ENCODE data around the gene RSPH9.

The RSPH9 gene

GRCh38 chr6:43669050-43669921 is 24.4 kb downstream of the RSPH9 start:
- peak overlapping the region; percentile 42 to 59 for H3K27ac ChIP-seq
- DNase-seq (ENCODE audit: low spot score) = peak; percentile 83
- no peak overlapping the region for H3K4me3 ChIP-seq
- TF ChIP-seq CTCF (IDR thresholded peaks at IDR 0.05) = no peak

GRCh38 chr6:43669922-43670622 is 25.2 kb downstream of the RSPH9 start:
- DNase-seq (ENCODE audit: low spot score) = no peak
- no peak for TF ChIP-seq CTCF (IDR thresholded peaks at IDR 0.05)
- H3K27ac ChIP-seq = peak overlapping the region; percentile 42 to 59
- H3K4me3 ChIP-seq = no peak overlapping the region

DNA sequence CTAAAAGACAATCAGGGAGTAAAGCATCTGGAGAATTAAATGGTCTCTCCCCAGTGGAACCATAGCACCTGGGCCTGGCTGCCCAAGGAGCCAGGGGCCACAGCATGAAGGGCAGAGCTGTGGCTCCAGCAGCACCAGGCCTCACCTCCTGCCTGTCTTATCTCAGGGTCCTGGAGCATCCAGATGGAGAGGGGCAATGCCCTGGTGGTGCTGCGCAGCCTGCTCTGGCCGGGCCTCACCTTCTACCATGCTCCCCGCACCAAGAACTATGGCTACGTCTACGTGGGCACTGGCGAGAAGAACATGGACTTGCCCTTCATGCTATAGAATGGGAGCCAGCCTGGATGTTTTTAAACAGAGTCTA is 25.8 kb downstream of the RSPH9 start:
- no peak for TF ChIP-seq CTCF (IDR thresholded peaks at IDR 0.05)
- DNase-seq (ENCODE audit: low spot score) = no peak
- peak overlapping the region in 1 of 2 donors; percentile 59 for H3K27ac ChIP-seq
- H3K4me3 ChIP-seq = no peak overlapping the region

GRCh38 chr6:43671011-43671800 is 26.4 kb downstream of the RSPH9 start:
- Histone ChIP-seq H3K4me3 (no peak overlapping the region), H3K27ac (peak overlapping the region in 1 of 2 donors; percentile 59)
- no peak for DNase-seq (ENCODE audit: low spot score)
- no peak for TF ChIP-seq CTCF (IDR thresholded peaks at IDR 0.05)

DNA sequence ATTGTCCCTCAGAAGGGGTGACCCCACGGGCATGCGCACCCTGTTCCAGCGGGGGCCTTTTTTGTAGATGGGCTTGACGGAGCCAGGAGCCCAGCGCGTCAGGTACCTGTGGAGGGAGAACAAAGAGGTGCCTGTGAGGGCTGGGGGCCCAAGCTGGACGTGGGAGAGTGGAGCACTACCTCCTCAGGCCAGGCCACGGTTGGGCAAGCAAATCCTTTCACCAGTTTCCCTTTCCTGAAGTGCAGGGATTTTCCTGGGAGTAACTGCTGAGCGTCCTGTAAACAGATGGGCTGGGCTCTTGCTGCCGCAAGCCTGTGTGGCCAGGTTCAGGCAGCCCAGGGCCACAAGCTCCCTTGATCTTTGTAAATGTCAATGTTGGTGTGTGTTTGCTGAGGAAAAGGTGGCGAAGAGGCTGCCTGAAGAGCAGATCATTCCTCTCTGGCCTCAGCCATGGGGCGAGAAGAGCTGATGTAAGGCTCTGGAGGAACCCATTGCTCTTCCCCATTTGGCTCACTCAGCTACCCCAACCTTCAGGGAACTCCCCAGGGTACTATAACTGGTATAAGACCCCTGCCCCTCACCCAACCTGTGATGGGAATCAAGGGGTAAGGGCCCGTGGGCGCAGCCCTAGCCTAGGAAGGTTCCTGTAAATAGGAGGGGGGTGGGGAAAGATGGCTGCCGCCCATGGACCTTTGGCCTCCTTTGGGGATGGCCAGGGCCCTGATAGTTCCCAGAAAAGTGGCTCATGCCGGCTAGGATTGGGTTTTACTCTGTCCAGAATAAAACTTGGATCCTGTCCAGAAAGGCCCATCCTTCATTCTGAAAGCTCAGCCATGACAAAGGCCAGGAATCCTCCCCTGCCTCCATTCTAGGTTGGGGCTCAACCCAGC is 27.2 kb downstream of the RSPH9 start:
- DNase-seq (ENCODE audit: low spot score) = no peak
- Histone ChIP-seq H3K27ac (peak overlapping the region in 1 of 2 donors; percentile 30), H3K4me3 (no peak overlapping the region)
- no peak for TF ChIP-seq CTCF (IDR thresholded peaks at IDR 0.05)

DNA sequence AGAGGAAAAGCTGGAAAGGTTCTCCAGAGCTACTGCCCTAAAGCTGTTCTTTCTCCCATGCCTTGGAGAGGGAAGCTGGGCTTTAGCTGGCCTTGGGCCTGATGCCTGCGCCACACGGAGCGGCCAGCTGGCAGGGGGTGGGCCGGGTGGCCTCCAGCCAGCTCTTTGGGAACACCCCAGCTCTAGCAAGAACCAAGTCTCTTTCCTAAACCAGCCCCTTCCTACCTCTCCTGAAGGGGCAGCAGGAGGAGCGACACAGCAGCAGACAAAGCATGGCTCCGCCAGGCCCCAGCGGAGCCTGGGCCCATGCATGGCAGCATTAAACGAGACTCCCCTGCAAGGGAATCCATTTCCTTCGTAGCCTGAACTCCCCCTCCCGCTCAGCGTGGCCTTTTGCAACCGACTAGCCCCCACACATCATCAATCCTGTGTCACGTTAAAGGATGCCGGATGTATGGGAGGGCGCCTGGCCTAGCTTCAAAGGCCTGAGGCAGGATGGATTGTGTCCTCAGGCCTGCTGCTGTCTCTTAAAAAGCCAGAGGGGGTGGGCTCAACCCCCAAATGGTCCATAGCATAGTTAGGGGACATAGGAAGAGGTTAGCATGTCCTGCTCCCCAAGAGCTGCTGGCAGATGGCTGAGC is 28.7 kb downstream of the RSPH9 start:
- no peak for DNase-seq (ENCODE audit: low spot score)
- TF ChIP-seq CTCF (IDR thresholded peaks at IDR 0.05) = no peak
- H3K27ac ChIP-seq = peak overlapping the region in 1 of 2 donors; percentile 51

More for the DNA sequence above, 28.7 kb downstream of the RSPH9 start:
- no peak overlapping the region for H3K4me3 ChIP-seq

Data from coronary artery (tissue), 2 donors.